Astrocyte of the cerebellum (primary cell): Measurements from ENCODE around the gene ASB5.

ENCODE experiments used
- DNase-seq: peaks from one replicate; pipeline ENCODE4 v3.0.0-alpha.2; 2011; ENCODE audit warnings: low read depth
- H3K4me3 ChIP-seq: 2 replicates; pipeline ENCODE4 v1.5.1; 2011; ENCODE audit warnings: mild to moderate bottlenecking, low read depth, low read length, moderate library complexity
- CTCF ChIP-seq: IDR thresholded peaks from 2 replicates; pipeline ENCODE4 v1.5.1; 2012; ENCODE audit warnings: low read length, low read depth, moderate library complexity, mild to moderate bottlenecking; ENCODE audit errors: missing control alignments
- in situ Hi-C: cut with HindIII; loops from 2 replicates; pipeline ENCODE4 v1.10.0; 2017; ENCODE audit warnings: low sequenced_read_pairs

ASB5 gene

GRCh38 chr4:176188654-176189053, 80.4 kb downstream of the ASB5 start:
- H3K4me3 ChIP-seq, result no peak overlapping the region
- TF ChIP-seq CTCF, result no peak
- DNase-seq, result no peak
- in situ Hi-C loops, result no loop called here

GRCh38 chr4:176187624-176188023, 81.4 kb downstream of the ASB5 start:
- no peak overlapping the region for H3K4me3 ChIP-seq
- no peak for TF ChIP-seq CTCF
- in situ Hi-C loops, result no loop called here
- DNase-seq, result no peak

GRCh38 chr4:176186671-176187395, 82.2 kb downstream of the ASB5 start:
- TF ChIP-seq CTCF, result no peak
- H3K4me3 ChIP-seq, result no peak overlapping the region
- no peak for DNase-seq
- in situ Hi-C loops, result no loop called here

GRCh38 chr4:176186067-176186466, 83.0 kb downstream of the ASB5 start:
- no peak for DNase-seq
- H3K4me3 ChIP-seq, result no peak overlapping the region
- TF ChIP-seq CTCF, result no peak
- in situ Hi-C loops, result no loop called here

GRCh38 chr4:176185051-176185450, 84.0 kb downstream of the ASB5 start:
- DNase-seq, result no peak
- TF ChIP-seq CTCF, result no peak
- no peak overlapping the region for H3K4me3 ChIP-seq
- in situ Hi-C loops, result no loop called here
